A549 (cell line): ENCODE data around the gene JARID2. TPM values are rescaled to one million over a fixed set of nuclear protein-coding genes. Genes with fewer than 3 reads are reported as not detected.

Experiments
- ATAC-seq, 2 experiments: fragments of 200-7000 bp in 1 of 2; fragments of >200 bp in 1 of 2; cut with Nextera tagmentation in 1 of 2; cut with Tn5 transposase in 1 of 2; 3 replicates each; pipeline versions ENCODE4 v1.8.0 to v1.9.1; 2018 to 2020; ENCODE audit warnings: mild to moderate bottlenecking in 1 of 2, moderate library complexity in 1 of 2
- CTCF ChIA-PET: fragments of 300-600 bp; sonication (Branson Sonifier 250); formaldehyde crosslinking; extraction: SDS; loops from one replicate; lab custom pipeline; 2021; ENCODE audit warnings: antibody characterized with exemption, inconsistent platforms; lab: Yijun Ruan, JAX
- POLR2A ChIA-PET: fragments of 350-600 bp; formaldehyde crosslinking; extraction: SDS; loops from one replicate; lab custom pipeline; 2021; ENCODE audit warnings: antibody characterized with exemption, inconsistent platforms; lab: Yijun Ruan, JAX
- DNase-seq, 2 experiments: peaks; one replicate each; pipeline versions ENCODE4 v3.0.0 to v3.0.0-alpha.2; 2011 to 2016; ENCODE audit warnings: low read depth in 1 of 2, low spot score in 1 of 2
- FAIRE-seq: peaks from 2 replicates; lab custom pipeline; 2011; peaks lifted over from hg19 to GRCh38; lab: Jason Lieb, UNC
- H3K27ac ChIP-seq, 2 experiments: fragments of >200 bp; sonication (Bioruptor Twin); formaldehyde crosslinking; 3 replicates each; pipeline ENCODE4 v1.5.1; 2016 to 2017
- H3K4me1 ChIP-seq: fragments of >200 bp; sonication (Bioruptor Twin); formaldehyde crosslinking; 3 replicates; pipeline ENCODE4 v1.6.1; 2016
- H3K4me2 ChIP-seq: fragments of >200 bp; sonication (Bioruptor Twin); formaldehyde crosslinking; 3 replicates; pipeline ENCODE4 v1.6.1; 2016
- H3K4me3 ChIP-seq: fragments of >200 bp; sonication (Bioruptor Twin); formaldehyde crosslinking; 3 replicates; pipeline ENCODE4 v1.5.1; 2016
- H3K9me3 ChIP-seq: fragments of >200 bp; sonication (Bioruptor Twin); formaldehyde crosslinking; 3 replicates; pipeline ENCODE4 v1.6.1; 2016
- BHLHE40 ChIP-seq: IDR thresholded peaks from 2 replicates; pipeline ENCODE4 v1.6.1; 2012; ENCODE audit warnings: low read depth, low read length, inconsistent platforms
- CBX2 ChIP-seq: fragments of 200-600 bp; sonication (generic); IDR thresholded peaks from 2 replicates; pipeline ENCODE4 v1.6.1; 2016; ENCODE audit warnings: low read depth, mild to moderate bottlenecking, borderline replicate concordance
- CHD4 ChIP-seq: fragments of 200-600 bp; sonication (generic); IDR thresholded peaks from 2 replicates; pipeline ENCODE4 v1.6.1; 2016; ENCODE audit warnings: antibody characterized with exemption, mild to moderate bottlenecking, borderline replicate concordance
- CTCF ChIP-seq: fragments of >200 bp; sonication (Bioruptor Twin); formaldehyde crosslinking; IDR thresholded peaks from 3 replicates; pipeline ENCODE4 v1.5.1; 2016
- EHF ChIP-seq: fragments of 250-450 bp; sonication (Bioruptor Pico); IDR thresholded peaks from 2 replicates; pipeline ENCODE4 v1.5.0; 2020; ENCODE audit warnings: mild to moderate bottlenecking
- ESRRA ChIP-seq: fragments of 150-350 bp; IDR thresholded peaks from 2 replicates; pipeline ENCODE4 v1.6.1; 2014; ENCODE audit warnings: mild to moderate bottlenecking, low read length, borderline replicate concordance
- FOXS1 ChIP-seq: fragments of 250-450 bp; sonication (Bioruptor Pico); IDR thresholded peaks from 2 replicates; pipeline ENCODE4 v1.5.0; 2020; ENCODE audit warnings: mild to moderate bottlenecking, moderate library complexity
- HMGXB4 ChIP-seq: fragments of 250-450 bp; sonication (Bioruptor Pico); IDR thresholded peaks from 2 replicates; pipeline ENCODE4 v1.5.0; 2021; ENCODE audit warnings: mild to moderate bottlenecking, moderate library complexity, borderline replicate concordance
- HOXB13 ChIP-seq: fragments of 250-450 bp; sonication (Bioruptor Pico); IDR thresholded peaks from 2 replicates; pipeline ENCODE4 v1.5.0; 2020; ENCODE audit warnings: low read depth, mild to moderate bottlenecking, moderate library complexity
- KDM1A ChIP-seq: fragments of 200-600 bp; sonication (generic); IDR thresholded peaks from 2 replicates; pipeline ENCODE4 v1.6.1; 2016; ENCODE audit warnings: low read depth, mild to moderate bottlenecking
- KDM5A ChIP-seq: fragments of 200-600 bp; sonication (generic); IDR thresholded peaks from 2 replicates; pipeline ENCODE4 v1.6.1; 2016; ENCODE audit warnings: antibody characterized with exemption, mild to moderate bottlenecking
- MYC ChIP-seq: IDR thresholded peaks from 2 replicates; pipeline ENCODE4 v1.6.1; 2012; ENCODE audit warnings: mild to moderate bottlenecking, inconsistent platforms, low read length, improper control_type of control experiment, borderline replicate concordance
- NPAS2 ChIP-seq: fragments of 250-450 bp; sonication (Bioruptor Pico); IDR thresholded peaks from 2 replicates; pipeline ENCODE4 v1.8.0; 2022; ENCODE audit warnings: mild to moderate bottlenecking, moderate library complexity, borderline replicate concordance
- POLR2A ChIP-seq: IDR thresholded peaks from 2 replicates; pipeline ENCODE4 v1.6.1; 2012; ENCODE audit warnings: mild to moderate bottlenecking, low read length
- POLR2AphosphoS2 ChIP-seq: conservative IDR thresholded peaks from 2 replicates; pipeline ENCODE4 v1.6.1; 2012; ENCODE audit warnings: low read length, improper control_type of control experiment, inconsistent platforms
- RAD21 ChIP-seq, 2 experiments: fragments of >200 bp in 1 of 2; sonication (Bioruptor Twin) in 1 of 2; formaldehyde crosslinking in 1 of 2; IDR thresholded peaks in 1 of 2; conservative IDR thresholded peaks in 1 of 2; 2 replicates in 1 of 2; 3 replicates in 1 of 2; pipeline ENCODE4 v1.6.1; 2012 to 2018; ENCODE audit warnings: inconsistent platforms in 1 of 2
- RFX5 ChIP-seq: fragments of 450-650 bp; IDR thresholded peaks from 2 replicates; pipeline ENCODE4 v1.7.1; 2014; ENCODE audit warnings: antibody characterized with exemption, mild to moderate bottlenecking, moderate library complexity
- RNF2 ChIP-seq: fragments of 200-600 bp; sonication (generic); IDR thresholded peaks from 2 replicates; pipeline ENCODE4 v1.6.1; 2016; ENCODE audit warnings: low read depth, mild to moderate bottlenecking, antibody characterized with exemption, moderate library complexity, borderline replicate concordance
- SMC3 ChIP-seq: fragments of >200 bp; sonication (Bioruptor Twin); formaldehyde crosslinking; IDR thresholded peaks from 3 replicates; pipeline ENCODE4 v1.6.1; 2018; ENCODE audit warnings: inconsistent platforms
- WGBS: methylation state at CpG from one replicate; pipeline ENCODE4 v1.1.6; 2017; ENCODE audit errors: missing lambda C conversion rate; 5-methylcytosine and 5-hydroxymethylcytosine counted together
- polyA plus RNA-seq, 4 experiments: library from polyadenylated mRNA; depleted of rRNA in 3 of 4; stranded (reverse); fragments of >200 nt; fragmentation: RNase III in 1 of 4; extraction: RNeasy Plus Mini Kit Qiagen cat#74134 plus additional on column Dnase treatment in 1 of 4; gene quantifications; 2 replicates in 3 of 4; 3 replicates in 1 of 4; pipeline ENCODE4 v1.2.3, GENCODE V29; 2011 to 2017

JARID2 gene
- polyA plus RNA-seq, 2 of the 4 experiments (the other 2 are of a cell fraction): 7.8 to 8.3 TPM

DNA sequence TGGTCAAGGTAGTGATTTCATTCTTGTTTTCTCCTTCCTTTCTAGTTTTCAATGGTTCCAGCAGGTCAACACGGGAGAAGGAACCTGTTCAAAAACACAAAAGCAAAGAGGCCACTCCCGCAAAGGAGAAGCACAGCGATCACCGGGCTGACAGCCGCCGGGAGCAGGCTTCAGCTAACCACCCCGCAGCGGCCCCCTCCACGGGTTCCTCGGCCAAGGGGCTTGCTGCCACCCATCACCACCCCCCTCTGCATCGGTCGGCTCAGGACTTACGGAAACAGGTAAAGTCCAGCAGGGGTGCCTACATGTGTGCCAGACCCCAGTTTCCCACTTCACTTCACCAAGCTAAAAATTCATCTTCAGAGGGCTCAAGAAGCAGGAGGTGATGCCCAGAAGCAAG is 241.4 kb downstream of the JARID2 start:
- CTCF ChIA-PET: no interaction called here
- POLR2A ChIA-PET: no interaction called here
- no peaks in the 10 kb centered on the region for H3K4me1 ChIP-seq
- TF ChIP-seq KDM5A (no peak), BHLHE40 (no peak), KDM1A (no peak), HOXB13 (no peak)
- DNase-seq: no peak
- no peak overlapping the region for H3K4me2 ChIP-seq
- 90% methylated on average over 13 of the region's 13 CpGs for WGBS
- H3K9me3 ChIP-seq: no peaks in the 10 kb centered on the region
- no peak for ATAC-seq
- no peak for FAIRE-seq
- H3K4me3 ChIP-seq: no peak overlapping the region
- no peak overlapping the region for H3K27ac ChIP-seq

DNA sequence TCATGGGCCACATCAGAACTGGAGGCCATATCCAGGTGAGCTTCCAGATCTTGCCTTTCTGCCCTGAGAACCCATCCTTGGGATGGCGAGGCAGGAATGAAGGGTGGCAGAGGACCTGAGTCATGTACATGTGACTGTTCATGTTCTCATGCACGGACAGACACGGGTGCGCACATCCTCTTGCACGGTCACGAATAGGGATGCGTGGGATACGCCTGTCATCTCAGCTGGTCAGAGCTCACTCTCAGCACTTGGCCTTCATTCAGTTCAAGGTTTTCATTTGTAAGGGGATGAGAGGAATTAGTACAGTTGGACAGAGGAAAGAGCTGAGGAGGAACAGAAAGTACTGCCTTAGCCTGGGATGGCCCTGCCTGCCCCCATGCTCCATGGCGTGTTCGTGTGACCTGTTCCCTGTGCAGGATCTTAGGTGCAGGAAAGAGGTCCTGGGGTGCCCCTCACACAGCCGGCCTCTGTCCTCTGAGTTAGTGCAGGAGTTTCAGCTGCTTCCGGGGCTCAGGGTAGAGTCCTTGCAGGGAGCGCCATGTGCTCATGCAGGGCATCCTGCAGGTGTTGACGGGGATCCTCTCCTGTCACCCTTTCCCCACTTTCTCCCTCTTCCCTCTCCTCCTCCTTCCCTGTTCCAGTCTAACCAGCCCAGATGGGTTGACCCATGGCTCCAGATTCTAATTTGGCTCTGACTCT is 243.5 kb downstream of the JARID2 start:
- Histone ChIP-seq H3K9me3 (no peaks in the 10 kb centered on the region), H3K4me3 (no peak overlapping the region), H3K4me2 (no peak overlapping the region)
- TF ChIP-seq HMGXB4 (CRISPR knock-in tag): no peak
- TF ChIP-seq, all 56 proteins: peak for 0
- 91% methylated on average over 13 of the region's 14 CpGs for WGBS
- POLR2A ChIA-PET: no interaction called here
- ATAC-seq (no peak), FAIRE-seq (no peak), DNase-seq (no peak)
- no peak overlapping the region for H3K27ac ChIP-seq
- CTCF ChIA-PET: interaction anchor here (1.8 to 2.0 kb wide), 2 partner anchors 14 to 16 kb away, joined by 5 to 7 read pairs; no protein-coding TSS in a partner anchor
- H3K4me1 ChIP-seq: no peaks in the 10 kb centered on the region

DNA sequence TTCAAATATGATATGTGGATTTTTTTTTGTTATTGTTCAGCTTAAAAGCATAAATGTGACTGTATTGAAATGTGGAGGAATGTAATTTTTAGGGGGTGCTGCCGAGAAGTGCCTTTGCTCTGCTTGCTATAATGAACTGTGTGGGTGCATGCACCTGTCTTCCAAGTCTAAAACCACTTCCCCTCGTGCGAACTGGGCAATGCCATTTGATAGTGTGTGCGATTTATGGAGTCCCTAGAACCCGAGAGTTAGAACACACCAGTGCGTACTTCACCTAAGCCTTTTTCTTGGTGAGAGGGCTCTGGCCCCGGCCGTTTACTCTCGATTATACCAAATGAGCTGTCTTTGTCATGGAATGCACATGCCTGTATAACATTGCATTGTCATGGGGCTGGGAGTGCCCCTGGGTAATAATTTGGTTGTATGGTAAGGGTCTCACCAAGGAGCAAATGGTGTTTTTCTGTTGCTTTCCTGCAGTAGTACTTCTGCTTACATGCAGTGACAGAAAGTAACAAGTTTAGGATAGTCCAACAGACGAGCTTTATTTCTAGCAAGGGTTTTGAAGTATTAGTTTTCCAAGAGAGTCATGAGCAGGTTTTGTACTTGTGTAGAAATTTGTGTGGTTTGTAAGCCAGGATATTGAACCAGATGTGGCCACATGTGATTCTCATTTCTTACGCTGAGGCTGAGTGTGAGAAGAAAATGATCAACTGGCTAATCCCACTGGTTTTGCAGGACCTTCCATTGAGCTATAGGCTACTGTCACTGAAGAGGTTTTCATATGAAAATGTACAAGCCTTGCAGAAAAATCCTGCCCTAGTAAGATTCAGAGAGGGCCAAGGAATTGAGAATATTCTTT is 244.6 kb downstream of the JARID2 start:
- H3K9me3 ChIP-seq: no peaks in the 10 kb centered on the region
- CTCF ChIA-PET: interaction anchor here (0.8 to 2.0 kb wide), 5 partner anchors 10 to 1362 kb away, joined by 3 to 7 read pairs (median 3); no protein-coding TSS in a partner anchor
- FAIRE-seq (no peak), ATAC-seq (no peak), DNase-seq (no peak)
- TF ChIP-seq CBX2 (no peak), EHF (CRISPR knock-in tag) (no peak), POLR2A (no peak), MYC (no peak), CHD4 (no peak), ESRRA (no peak), KDM1A (no peak), RFX5 (no peak)
- no peak overlapping the region for H3K4me3 ChIP-seq
- H3K4me1 ChIP-seq: no peaks in the 10 kb centered on the region
- WGBS: 93% methylated on average over 11 of the region's 11 CpGs
- no peak overlapping the region for H3K27ac ChIP-seq
- POLR2A ChIA-PET: no interaction called here
- no peak overlapping the region for H3K4me2 ChIP-seq

DNA sequence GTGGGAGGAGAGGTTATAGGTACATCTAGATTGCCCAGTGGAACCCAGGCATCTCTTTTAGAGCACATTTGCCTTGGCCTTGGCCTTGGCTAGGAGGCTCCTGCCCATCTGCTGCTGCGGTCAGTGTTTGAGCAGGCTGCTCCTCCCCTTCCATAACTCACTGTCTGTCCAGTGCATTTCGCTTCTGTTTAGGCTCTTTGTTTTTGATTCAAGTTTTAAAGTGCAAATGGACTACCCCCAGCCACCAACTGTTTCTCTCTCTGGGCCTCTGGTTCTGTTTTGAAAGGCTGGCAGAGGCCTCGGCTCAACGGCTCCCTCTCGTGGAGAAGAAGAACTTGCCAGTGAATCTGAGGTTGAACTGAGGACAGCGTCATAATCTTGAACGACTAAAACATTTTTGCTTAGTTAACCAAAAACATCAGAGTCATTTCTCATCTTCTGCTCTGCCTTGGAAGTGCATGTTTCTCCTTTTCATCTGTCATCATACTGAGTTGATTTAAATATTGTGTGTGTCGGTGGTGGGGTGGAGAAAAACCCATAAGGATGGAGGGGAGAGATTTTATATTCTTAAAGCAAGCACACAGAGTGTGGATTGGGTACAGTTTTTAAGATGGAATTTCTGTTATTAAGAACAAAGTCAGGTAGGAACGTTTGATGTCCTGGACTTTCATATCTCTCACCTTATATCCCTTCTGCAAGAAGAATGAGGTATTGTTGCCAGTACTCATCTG is 245.6 kb downstream of the JARID2 start:
- Histone ChIP-seq H3K27ac (no peak overlapping the region), H3K9me3 (no peaks in the 10 kb centered on the region), H3K4me2 (no peak overlapping the region), H3K4me3 (no peak overlapping the region), H3K4me1 (no peaks in the 10 kb centered on the region)
- ATAC-seq: peak; percentile 77 to 84; a peak in 5 of 6 replicates
- WGBS: 15% methylated on average over 9 of the region's 9 CpGs
- DNase-seq: peak; percentile 31 to 51
- ChIA-PET POLR2A (no interaction called here), CTCF (interaction anchor here (0.8 to 2.0 kb wide), 4 partner anchors 11 to 25 kb away, joined by 3 to 7 read pairs (median 4); no protein-coding TSS in a partner anchor)
- no peak for FAIRE-seq
- TF ChIP-seq SMC3 (peak; percentile 72), ESRRA (no peak), POLR2AphosphoS2 (no peak), RAD21 (conservative IDR thresholded peaks at IDR 0.05 in 1 of 2, IDR thresholded peaks at IDR 0.05 in 1 of 2) (peak; percentile 71 to 73), HOXB13 (no peak), NPAS2 (CRISPR knock-in tag) (no peak), FOXS1 (CRISPR knock-in tag) (no peak), RNF2 (no peak), CTCF (peak; percentile 70)
